HuH-7 (cell line): ENCODE results near the gene PFDN2.
A peak's percentile ranks its signal among the peaks of the same experiment; 100 is the strongest.

Experiments used
- DNase-seq: peaks from one replicate; pipeline ENCODE4 v3.0.0; 2011; ENCODE audit warnings: low spot score

PFDN2 gene, protein sequence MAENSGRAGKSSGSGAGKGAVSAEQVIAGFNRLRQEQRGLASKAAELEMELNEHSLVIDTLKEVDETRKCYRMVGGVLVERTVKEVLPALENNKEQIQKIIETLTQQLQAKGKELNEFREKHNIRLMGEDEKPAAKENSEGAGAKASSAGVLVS

DNA sequence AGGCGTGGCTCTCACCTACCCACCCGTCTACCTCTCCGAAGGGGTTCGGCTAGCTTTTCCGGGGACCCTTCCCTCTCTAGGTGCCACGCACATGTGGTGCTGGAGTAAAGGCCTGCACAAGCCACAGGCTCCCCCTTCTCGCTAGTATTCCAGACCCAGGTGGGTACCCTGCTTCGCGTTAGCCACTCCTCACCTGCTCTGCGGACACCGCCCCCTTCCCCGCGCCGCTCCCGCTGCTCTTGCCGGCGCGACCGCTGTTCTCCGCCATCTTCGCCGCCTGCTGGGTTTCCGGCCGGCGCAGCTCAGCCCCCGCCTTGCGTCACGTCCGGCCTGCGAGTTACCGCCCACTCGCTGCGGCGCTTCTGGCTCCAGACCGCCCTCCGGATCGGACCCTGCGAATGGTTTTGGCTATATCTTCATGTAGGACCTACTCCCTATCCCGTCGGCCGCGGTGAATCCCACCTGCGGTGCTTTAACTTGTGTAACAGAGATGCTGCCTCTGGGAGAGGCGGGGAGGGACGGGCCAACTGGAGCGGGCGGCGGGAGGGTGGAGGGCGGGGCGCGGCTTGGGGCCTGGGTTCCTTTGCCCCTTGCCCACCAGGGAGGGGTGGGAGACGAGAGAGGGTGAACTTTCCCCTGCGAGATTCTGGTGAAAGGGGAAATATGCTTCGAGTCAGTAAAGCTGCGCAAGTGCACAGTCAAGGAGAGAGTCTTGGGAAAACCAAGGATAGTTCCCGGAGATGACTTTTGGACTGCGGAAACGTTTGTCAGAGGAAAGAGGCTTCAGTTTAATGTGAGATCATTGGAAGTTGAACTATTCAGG is at the start of gene PFDN2, which contains the start of gene NIT1:
Gene PFDN2 (minus strand): TSS at position 279 of the 823 bp plus-strand sequence. CDS start 11 bp downstream, at position 268.
Gene NIT1 (plus strand): TSS at position 347 of the 823 bp plus-strand sequence. CDS start 72 bp downstream, at position 419.
- DNase-seq: peak; percentile 80

DNA sequence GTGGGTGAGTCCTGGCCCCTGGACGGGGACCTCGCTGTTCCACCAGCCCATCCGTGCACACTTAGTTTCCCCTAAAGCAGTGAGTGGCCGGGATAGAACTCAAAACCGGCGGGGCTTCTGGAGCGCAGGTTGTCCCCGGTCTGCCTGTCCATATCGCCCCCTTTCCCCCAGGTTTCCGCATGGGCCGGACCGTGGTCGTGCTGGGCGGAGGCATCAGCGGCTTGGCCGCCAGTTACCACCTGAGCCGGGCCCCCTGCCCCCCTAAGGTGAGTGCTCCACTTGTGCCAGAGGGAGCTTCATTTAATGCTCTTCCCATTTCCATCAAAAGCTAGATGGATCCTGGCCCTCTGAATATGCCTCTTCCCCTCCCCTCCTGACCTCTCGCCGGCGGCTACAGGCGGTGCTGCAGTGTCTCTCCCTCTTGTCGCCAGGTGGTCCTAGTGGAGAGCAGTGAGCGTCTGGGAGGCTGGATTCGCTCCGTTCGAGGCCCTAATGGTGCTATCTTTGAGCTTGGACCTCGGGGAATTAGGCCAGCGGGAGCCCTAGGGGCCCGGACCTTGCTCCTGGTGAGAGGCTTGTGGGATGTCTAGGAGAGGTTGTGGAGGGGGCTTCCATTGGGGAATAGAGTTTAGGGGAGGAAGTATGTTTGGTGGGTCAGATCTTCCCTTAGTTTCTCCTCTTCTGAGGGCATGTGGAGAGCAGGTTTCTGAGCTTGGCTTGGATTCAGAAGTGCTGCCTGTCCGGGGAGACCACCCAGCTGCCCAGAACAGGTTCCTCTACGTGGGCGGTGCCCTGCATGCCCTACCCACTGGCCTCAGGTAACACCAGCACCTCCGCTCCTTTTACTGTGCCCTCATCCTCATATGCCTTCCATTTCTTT is 49.1 kb upstream of the PFDN2 start:
- peak; percentile 31 for DNase-seq

DNA sequence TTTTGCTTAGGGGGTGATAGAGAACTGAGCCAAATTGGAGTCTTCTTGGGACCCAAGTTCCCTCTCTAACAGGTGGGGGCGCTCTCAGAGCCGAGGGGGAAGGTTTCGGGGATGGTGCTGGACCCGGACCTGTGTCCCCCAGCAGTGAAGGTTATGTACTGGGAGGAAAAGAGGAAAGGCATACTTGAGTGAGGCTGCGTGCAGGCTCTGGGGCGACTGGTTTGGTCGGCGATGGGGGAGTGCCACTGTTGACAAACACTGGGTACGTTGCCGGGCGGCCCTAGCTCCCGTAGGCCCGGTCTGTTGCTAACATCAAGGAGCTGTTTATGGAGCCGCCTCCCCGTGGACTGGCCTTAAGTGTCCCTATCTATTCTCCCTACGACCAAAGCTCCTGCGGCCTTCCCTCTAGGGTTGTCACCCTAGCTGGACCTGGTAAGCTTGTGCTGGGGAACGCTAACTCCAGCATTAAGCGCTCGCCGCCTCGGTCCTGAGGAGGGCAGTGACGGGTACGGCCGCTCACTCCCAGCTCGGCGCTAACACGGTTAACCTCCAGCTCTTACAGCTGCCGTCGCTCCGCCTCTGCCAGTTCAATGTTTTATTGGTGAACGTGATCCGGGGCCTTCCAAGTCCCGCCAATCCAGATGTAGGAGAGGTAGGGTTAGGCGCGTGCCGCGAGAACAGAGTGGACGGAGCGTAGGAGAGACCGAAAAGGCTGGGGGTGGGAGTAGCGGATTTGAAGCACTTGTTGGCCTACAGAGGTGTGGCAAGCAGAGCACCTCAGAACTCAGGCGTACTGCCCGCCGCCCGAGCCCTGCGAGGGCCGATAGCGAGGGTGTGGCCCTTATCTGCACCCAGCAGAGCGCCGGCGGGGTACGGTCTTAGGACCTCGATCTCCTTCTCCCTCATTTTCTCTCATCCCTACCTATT is 48.2 kb upstream of the PFDN2 start, which contains the start of gene PPOX:
Gene PPOX (plus strand): TSS at position 685 of the 927 bp plus-strand sequence. CDS start 422 bp downstream, outside the sequence.
- DNase-seq: peak; percentile 90

DNA sequence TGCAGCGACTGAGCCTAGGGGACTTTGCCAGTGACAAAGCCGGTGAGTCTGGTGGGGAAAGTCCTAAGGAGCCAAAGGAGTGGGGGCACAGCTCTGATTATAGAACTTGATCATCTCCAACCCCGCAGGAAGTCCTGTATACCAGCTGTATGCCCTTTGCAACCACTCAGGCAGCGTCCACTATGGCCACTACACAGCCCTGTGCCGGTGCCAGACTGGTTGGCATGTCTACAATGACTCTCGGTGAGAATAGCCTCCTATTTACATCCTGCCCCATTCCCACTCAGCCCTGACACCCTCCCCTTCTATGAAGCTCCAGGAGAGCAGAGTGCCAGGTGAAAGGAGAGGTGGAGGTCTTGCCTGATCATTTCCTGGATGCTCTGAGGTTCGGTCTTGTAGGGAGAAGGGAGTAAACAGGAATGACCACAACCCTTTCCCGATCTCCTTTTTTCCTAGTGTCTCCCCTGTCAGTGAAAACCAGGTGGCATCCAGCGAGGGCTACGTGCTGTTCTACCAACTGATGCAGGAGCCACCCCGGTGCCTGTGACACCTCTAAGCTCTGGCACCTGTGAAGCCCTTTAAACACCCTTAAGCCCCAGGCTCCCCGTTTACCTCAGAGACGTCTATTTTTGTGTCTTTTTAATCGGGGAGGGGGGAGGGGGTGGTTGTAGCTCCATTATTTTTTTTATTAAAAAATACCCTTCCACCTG is 47.2 kb upstream of the PFDN2 start:
- DNase-seq: no peak

DNA sequence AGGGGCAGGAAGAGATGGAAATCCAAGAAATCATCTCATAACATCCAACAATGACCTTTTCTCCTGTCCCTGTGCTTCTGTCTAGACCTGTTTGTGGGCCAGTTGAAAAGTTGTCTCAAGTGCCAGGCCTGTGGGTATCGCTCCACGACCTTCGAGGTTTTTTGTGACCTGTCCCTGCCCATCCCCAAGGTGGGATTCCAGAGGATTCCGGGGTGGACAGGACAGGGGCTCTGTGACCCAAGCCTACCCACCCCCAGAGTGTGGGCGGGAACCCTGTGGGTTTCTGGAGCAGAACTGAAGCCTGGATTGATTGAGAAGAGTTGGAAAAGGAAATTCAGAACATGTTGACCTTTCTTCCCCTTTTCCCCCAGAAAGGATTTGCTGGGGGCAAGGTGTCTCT is 46.0 kb upstream of the PFDN2 start:
- no peak for DNase-seq

DNA sequence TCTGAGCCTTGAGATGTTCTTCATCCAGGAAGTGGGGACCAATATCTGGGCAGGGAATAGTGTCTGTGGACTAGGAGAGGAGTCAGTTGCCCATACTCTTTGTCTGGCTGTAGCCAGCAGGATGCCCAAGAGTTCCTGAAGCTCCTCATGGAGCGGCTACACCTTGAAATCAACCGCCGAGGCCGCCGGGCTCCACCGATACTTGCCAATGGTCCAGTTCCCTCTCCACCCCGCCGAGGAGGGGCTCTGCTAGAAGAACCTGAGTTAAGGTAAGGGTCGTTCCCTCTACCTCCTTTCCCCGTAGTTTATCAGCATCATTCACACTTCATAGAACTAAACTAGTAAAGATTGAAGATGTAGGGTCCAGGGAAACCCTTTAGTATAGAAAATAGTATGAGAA is 45.0 kb upstream of the PFDN2 start:
- no peak for DNase-seq

DNA sequence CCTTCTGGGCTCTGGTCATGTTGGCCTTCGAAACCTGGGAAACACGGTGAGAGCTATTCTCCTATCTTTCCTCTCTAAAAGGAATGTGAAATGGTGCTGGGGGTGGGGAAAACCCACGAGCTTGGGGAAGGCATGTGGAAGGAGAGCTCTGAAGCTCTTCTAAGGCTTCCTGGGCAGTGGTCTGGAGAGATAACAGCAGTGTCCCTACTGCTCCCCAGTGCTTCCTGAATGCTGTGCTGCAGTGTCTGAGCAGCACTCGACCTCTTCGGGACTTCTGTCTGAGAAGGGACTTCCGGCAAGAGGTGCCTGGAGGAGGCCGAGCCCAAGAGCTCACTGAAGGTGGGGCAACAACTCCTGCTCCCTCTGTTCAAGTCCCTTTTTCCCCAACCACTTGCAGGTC is 44.2 kb upstream of the PFDN2 start:
- no peak for DNase-seq

DNA sequence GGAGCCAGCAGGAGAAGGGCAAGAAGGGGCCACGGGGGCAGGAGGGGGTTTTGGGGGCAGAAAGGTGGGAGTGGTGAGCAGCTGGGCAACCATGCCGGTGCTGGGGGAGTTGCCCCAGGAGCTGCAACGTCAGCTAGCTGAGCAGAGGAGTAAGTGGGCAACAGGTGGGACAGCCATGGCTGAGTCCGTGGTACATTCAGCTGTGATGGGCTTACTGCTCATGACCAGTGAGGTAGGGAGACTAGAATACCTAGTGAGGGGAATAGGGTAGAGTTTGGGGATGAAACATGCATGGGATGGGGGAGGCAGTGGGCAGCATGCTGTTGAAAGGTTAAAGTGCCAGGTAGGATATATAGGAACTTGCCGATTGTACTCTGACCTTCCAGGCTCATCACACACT is 43.8 kb upstream of the PFDN2 start:
- no peak for DNase-seq

DNA sequence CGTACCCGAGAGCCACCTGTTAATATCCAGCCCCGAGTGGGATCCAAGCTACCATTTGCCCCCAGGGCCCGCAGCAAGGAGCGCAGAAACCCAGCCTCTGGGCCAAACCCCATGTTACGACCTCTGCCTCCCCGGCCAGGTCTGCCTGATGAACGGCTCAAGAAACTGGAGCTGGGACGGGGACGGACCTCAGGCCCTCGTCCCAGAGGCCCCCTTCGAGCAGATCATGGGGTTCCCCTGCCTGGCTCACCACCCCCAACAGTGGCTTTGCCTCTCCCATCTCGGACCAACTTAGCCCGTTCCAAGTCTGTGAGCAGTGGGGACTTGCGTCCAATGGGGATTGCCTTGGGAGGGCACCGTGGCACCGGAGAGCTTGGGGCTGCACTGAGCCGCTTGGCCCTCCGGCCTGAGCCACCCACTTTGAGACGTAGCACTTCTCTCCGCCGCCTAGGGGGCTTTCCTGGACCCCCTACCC is 42.9 kb upstream of the PFDN2 start:
- DNase-seq: no peak

DNA sequence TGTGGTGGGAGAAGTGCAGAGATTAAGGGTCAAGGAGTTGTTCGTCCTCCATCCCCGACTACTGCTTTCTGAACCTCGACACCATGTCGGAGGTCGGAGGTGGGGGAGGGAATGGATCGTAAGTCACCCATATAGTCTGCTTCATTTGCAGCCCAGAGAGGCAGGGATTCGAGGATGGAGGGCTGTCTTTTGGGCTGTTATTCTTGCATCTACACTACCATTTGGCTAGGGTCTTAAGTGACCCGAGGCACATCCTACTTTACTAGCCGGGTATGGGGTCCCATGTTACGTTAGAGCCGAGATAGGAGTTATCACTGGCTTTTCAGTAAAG is 42.0 kb upstream of the PFDN2 start:
- no peak for DNase-seq

DNA sequence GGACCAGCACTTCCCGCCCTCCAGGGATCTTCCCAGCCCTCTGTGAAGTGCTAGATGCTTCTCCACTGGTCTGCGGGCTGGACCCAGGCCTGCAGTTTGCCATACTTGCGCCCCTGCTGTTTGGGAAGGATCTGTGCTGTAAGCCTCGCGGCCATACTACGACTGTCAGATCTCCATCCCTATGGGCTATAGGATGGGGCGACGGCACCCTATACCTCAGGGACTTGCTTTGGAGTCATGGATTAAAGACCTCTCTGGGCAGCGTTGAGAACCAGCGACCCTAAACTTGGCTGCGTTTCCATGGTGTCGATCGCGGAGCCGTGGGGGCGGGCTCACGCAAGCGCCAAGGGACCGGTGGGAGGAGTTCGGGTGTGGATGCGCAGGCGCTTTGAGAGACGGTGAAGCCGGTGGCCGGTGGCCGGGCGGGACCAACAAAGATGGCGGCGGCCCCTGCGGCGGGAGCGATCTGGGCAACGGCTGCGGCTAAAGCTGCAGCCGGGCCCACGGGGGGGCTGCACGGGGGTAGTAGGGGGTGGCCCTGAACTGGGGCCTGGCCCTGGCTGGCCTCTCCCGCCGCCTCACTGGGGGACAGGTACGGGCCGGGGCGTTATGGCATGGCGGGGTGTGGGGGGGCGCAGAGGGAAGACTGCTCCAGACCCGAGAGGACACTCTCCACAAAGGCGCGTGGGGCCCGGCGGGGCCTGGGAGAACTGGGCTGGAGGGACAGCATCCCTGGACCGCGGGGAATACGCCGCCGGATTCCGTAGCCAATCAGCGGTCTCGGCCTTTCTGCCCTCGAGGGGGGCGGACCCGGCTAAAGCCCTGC is 41.5 kb upstream of the PFDN2 start, which contains the start of gene USP21:
Gene USP21 (plus strand): TSS at position 414 of the 826 bp plus-strand sequence. CDS start 1,141 bp downstream, outside the sequence.
- peak; percentile 94 for DNase-seq

DNA sequence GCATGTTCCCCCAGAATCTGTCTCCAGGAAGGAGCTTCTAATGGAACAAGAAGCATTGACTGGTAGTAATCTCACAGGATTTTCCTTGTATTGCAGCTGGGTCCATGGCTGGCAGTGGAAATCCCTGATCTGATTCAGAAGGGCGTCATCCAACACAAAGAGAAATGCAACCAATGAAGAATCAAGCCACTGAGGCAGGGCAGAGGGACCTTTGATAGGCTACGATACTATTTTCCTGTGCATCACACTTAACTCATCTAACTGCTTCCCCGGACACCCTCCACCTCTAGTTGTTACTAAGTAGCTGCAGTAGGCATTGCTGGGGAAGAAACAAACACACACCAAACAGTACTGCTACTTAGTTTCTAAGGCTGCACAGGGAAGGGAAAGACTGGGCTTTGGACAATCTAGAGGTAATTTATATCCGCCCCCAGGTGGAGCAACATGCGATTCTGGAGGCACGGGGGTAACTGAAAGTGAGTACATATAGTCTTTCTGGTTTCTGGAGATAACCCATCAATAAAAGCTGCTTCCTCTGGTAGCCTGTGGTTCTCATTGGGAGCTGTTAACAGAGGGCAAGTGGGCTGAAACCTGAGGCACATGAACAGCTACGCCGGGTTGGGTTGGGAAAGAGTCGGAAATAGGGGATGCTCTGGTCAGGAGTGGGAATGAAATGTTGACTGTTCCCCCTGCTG is 40.6 kb upstream of the PFDN2 start:
- DNase-seq: no peak

DNA sequence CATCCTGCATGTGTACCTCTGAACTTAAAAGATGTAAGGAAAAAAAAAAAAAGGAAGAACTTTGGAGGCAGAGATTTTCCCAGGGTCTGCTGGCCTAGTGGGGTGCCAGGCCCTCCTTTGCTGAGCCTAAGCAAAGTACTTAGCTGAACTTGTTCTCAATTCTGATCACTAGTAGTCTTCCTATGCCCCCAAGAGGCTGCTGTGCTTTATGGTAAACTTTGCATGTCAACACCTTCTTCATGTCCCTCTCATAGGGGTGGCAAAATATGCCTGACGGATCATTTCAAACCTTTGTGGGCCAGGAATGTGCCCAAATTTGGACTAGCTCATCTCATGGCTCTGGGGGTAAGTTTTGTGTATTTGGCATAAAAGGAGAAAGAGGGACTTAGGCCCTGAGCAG is 40.0 kb upstream of the PFDN2 start:
- DNase-seq: no peak

DNA sequence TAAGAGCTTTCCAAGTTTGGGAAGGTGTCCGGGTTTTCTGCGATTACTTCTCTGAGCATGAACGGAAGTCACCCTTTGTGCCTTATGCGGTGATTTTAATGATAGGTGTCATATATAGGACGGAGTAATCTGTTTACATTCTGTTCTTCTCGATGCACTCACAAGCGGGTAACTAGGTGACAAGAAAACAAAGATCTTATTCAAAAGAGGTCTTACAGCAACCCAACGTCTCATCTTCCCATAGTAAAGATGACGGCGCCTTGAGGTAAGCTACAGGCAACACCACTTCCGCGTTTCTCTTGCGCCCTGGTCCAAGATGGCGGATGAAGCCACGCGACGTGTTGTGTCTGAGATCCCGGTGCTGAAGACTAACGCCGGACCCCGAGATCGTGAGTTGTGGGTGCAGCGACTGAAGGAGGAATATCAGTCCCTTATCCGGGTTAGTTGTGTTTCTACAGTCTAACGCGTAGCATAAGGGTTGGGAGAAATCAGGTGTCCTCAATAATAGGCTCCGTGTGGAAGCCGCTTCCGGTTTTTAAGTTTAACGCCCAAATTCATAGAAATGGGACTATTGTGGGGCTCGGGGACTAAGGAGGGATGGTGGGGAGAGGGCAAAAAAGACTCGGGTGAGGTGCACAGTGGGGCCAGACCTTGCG is 36.0 kb upstream of the PFDN2 start, which contains the start of gene UFC1:
Gene UFC1 (plus strand): TSS at position 297 of the 656 bp plus-strand sequence. CDS start 20 bp downstream, at position 317.
- peak; percentile 80 for DNase-seq

DNA sequence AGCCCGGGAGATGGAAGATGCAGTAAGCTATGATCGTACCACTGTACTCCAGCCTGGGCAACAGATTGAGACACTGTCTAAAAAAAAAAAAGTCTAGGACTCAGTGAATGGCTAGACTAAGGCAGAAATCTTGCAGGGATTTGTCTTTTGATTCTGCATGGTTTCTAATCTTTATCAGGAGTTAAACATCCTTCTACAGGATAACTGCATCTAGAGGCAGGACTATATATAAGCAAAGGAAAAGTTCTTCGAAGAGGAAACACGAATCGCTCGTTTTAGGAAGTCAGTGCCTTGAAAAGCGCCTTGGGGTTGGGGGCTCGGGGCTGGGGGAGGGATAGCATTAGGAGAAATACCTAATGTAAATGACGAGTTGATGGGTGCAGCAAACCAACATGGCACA is 35.3 kb upstream of the PFDN2 start:
- no peak for DNase-seq

DNA sequence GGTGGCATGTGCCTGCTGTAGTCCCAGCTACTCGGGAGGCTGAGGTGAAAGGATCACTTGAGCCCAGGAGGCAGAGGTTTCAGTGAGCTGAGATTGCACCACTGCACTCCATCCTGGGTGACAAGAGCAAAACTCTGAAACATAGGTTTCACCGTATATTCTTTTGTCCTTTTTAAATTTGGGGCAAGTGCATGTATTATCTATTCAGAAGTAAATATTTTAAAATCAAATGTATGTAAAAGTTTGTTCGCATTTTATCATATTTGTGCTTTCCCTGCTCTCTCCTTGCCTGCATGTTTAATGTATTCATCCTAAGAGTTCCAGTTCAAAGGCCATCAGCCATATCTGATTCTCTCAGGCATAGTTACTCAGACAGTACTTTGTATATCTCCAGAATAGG is 28.0 kb upstream of the PFDN2 start:
- no peak for DNase-seq

DNA sequence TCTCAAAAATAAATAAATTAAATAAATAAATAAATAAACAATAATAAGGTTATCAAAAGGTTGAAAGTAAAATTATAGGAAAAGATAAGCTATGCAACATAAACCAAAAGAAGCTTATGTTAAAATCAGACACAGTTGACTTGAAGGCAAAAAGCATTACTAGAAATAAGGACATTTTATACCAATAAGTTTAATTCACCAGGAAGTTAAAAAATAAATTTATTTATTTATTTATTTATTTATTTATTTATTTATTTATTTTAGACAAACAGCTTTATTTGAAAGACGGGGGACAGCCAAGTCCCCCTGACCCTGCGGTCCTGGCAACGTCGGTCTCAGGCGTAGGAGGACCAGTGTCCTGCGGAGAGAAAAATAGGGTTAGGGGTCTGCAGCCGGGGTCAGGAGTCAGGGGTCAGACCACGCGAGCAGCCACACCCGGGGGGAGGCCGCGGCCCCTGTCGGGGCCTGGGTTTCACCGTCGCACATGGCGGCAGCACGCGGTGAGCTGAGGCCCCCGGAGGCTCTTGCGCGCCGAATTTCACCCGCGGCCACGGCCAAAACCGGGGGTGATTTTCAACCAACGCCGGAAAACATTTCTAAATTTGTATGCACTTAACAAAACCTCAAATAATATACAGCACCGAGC is 23.0 kb upstream of the PFDN2 start:
- no peak for DNase-seq

DNA sequence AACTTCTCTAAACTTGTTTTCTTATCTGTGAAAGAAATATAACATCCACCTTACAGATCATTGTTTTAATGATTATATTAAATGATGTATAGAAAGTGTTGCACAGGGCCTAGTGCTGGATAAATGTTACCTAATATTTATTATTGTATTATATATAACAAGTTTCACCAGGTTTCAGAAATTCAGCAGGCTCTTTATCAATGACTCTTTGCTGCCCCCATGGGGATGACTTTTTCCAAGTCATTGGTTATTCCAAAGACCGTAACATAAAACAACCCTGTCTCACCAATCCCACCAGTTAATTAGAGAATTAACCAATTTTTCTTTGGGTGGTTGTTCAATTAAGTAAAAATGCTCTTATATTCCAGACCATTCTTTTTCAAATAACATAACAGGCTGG is 21.9 kb upstream of the PFDN2 start:
- DNase-seq: peak; percentile 53
